H9 (cell line): ENCODE results near the gene OR56B1. TPM values are rescaled to one million over a fixed set of nuclear protein-coding genes. Genes with fewer than 3 reads are reported as not detected.

Source experiments
- DNase-seq: peaks from one replicate; pipeline ENCODE4 v3.0.0-alpha.2; 2017
- H2AFZ ChIP-seq: one replicate; pipeline ENCODE4 v1.6.1; 2013; ENCODE audit warnings: mild to moderate bottlenecking, low read length, control low read depth, moderate library complexity
- H2AK5ac ChIP-seq: 2 replicates; pipeline ENCODE4 v1.6.1; 2013; ENCODE audit warnings: low read length, control low read depth, mixed read lengths; ENCODE audit not compliant: insufficient read length
- H2BK120ac ChIP-seq: one replicate; pipeline ENCODE4 v1.6.1; 2013; ENCODE audit warnings: low read depth, mild to moderate bottlenecking, low read length, control low read depth, inconsistent platforms; ENCODE audit not compliant: poor library complexity, severe bottlenecking
- H2BK12ac ChIP-seq: 2 replicates; pipeline ENCODE4 v1.6.1; 2013; ENCODE audit warnings: low read length, control low read depth, mixed read lengths, low read depth; ENCODE audit not compliant: insufficient read length
- H2BK15ac ChIP-seq: 2 replicates; pipeline ENCODE4 v1.6.1; 2013; ENCODE audit warnings: low read depth, low read length, control low read depth
- H2BK20ac ChIP-seq: one replicate; pipeline ENCODE4 v1.6.1; 2013; ENCODE audit warnings: low read depth, mild to moderate bottlenecking, low read length, control low read depth, inconsistent platforms; ENCODE audit not compliant: poor library complexity, severe bottlenecking
- H2BK5ac ChIP-seq: 2 replicates; pipeline ENCODE4 v1.6.1; 2013; ENCODE audit warnings: low read length, control low read depth, mixed read lengths; ENCODE audit not compliant: insufficient read length
- H3K14ac ChIP-seq: 2 replicates; pipeline ENCODE4 v1.6.1; 2013; ENCODE audit warnings: low read length, control low read depth; ENCODE audit not compliant: insufficient read depth
- H3K18ac ChIP-seq: 2 replicates; pipeline ENCODE4 v1.6.1; 2013; ENCODE audit warnings: low read depth, mild to moderate bottlenecking, mixed read lengths, low read length, control low read depth; ENCODE audit not compliant: insufficient read length
- H3K23ac ChIP-seq: 2 replicates; pipeline ENCODE4 v1.6.1; 2013; ENCODE audit warnings: low read length, control low read depth, mixed read lengths, low read depth; ENCODE audit not compliant: insufficient read length
- H3K23me2 ChIP-seq: 2 replicates; pipeline ENCODE4 v1.6.1; 2013; ENCODE audit warnings: low read depth, mild to moderate bottlenecking, mixed read lengths, low read length, control low read depth; ENCODE audit not compliant: insufficient read length, poor library complexity, severe bottlenecking
- H3K27ac ChIP-seq: 2 replicates; pipeline ENCODE4 v1.5.1; 2013; ENCODE audit warnings: low read length, control low read depth, mixed read lengths, low read depth; ENCODE audit not compliant: insufficient read length
- H3K27me3 ChIP-seq: 2 replicates; pipeline ENCODE4 v1.6.1; 2013; ENCODE audit warnings: low read length, control low read depth, inconsistent platforms; ENCODE audit not compliant: insufficient read depth
- H3K4ac ChIP-seq: 2 replicates; pipeline ENCODE4 v1.6.1; 2013; ENCODE audit warnings: low read depth, mild to moderate bottlenecking, control low read depth, inconsistent platforms, low read length, moderate library complexity
- H3K4me1 ChIP-seq: 2 replicates; pipeline ENCODE4 v1.6.1; 2013; ENCODE audit warnings: low read length, control low read depth, inconsistent platforms; ENCODE audit not compliant: insufficient read depth
- H3K4me2 ChIP-seq: 2 replicates; pipeline ENCODE4 v1.6.1; 2013; ENCODE audit warnings: low read length, control low read depth, mixed read lengths; ENCODE audit not compliant: insufficient read length, insufficient read depth
- H3K56ac ChIP-seq: 2 replicates; pipeline ENCODE4 v1.6.1; 2013; ENCODE audit warnings: low read depth, mild to moderate bottlenecking, mixed read lengths, low read length, control low read depth; ENCODE audit not compliant: insufficient read length
- H3K79me1 ChIP-seq: 2 replicates; pipeline ENCODE4 v1.6.1; 2013; ENCODE audit warnings: low read depth, mild to moderate bottlenecking, moderate library complexity, low read length, control low read depth, inconsistent platforms; ENCODE audit not compliant: insufficient read depth, poor library complexity, severe bottlenecking
- H3K79me2 ChIP-seq: 2 replicates; pipeline ENCODE4 v1.6.1; 2013; ENCODE audit warnings: low read length, control low read depth, inconsistent platforms; ENCODE audit not compliant: insufficient read depth
- H3K9ac ChIP-seq: 2 replicates; pipeline ENCODE4 v1.6.1; 2013; ENCODE audit warnings: low read length, control low read depth, mixed read lengths; ENCODE audit not compliant: insufficient read length; ENCODE audit errors: extremely low read depth
- H3K9me3 ChIP-seq: one replicate; pipeline ENCODE4 v1.6.1; 2013; ENCODE audit warnings: low read depth, low read length, inconsistent platforms; ENCODE audit not compliant: control insufficient read depth
- H3T11ph ChIP-seq: one replicate; pipeline ENCODE4 v1.6.1; 2013; ENCODE audit warnings: mild to moderate bottlenecking, low read length, control low read depth, inconsistent platforms
- H4K20me1 ChIP-seq: one replicate; pipeline ENCODE4 v1.6.1; 2013; ENCODE audit not compliant: control insufficient read depth, insufficient read length, insufficient read depth
- H4K5ac ChIP-seq: 2 replicates; pipeline ENCODE4 v1.6.1; 2013; ENCODE audit warnings: low read depth, mild to moderate bottlenecking, mixed read lengths, low read length, control low read depth; ENCODE audit not compliant: insufficient read length
- H4K8ac ChIP-seq: replicated peaks from 2 replicates; pipeline ENCODE4 v1.6.1; 2013; ENCODE audit warnings: low read length, control low read depth, mixed read lengths, low read depth; ENCODE audit not compliant: insufficient read length
- H4K91ac ChIP-seq: 2 replicates; pipeline ENCODE4 v1.6.1; 2013; ENCODE audit warnings: low read depth, mild to moderate bottlenecking, moderate library complexity, mixed read lengths, low read length, control low read depth; ENCODE audit not compliant: insufficient read length
- H3K27ac Mint-ChIP-seq, 3 experiments: 2 replicates in 2 of 3; 3 replicates in 1 of 3; pipeline ENCODE4 v1.8.0; 2020 to 2021; ENCODE audit warnings: mixed read lengths in 3 of 3, mild to moderate bottlenecking in 1 of 3, moderate library complexity in 1 of 3
- H3K27me3 Mint-ChIP-seq: 2 replicates; pipeline ENCODE4 v1.8.0; 2021; ENCODE audit warnings: low read depth, mild to moderate bottlenecking, moderate library complexity, mixed read lengths
- H3K36me3 Mint-ChIP-seq, 3 experiments: 2 replicates in 2 of 3; 3 replicates in 1 of 3; pipeline ENCODE4 v1.8.0; 2020 to 2021; ENCODE audit warnings: low read depth in 3 of 3, mixed read lengths in 3 of 3; ENCODE audit not compliant: insufficient read depth in 1 of 3
- H3K4me1 Mint-ChIP-seq, 2 experiments: 2 replicates each; pipeline ENCODE4 v1.8.0; 2020; ENCODE audit warnings: mixed read lengths in 2 of 2
- H3K4me3 Mint-ChIP-seq, 2 experiments: 2 replicates in 1 of 2; 3 replicates in 1 of 2; pipeline ENCODE4 v1.8.0; 2020 to 2021; ENCODE audit warnings: mild to moderate bottlenecking in 2 of 2, mixed read lengths in 2 of 2, moderate library complexity in 1 of 2
- H3K9me3 Mint-ChIP-seq, 2 experiments: 2 replicates in 1 of 2; 3 replicates in 1 of 2; pipeline ENCODE4 v1.8.0; 2020; ENCODE audit warnings: mild to moderate bottlenecking in 2 of 2, mixed read lengths in 2 of 2, moderate library complexity in 1 of 2
- CTCF ChIP-seq: fragments of 200-600 bp; sonication (generic); conservative IDR thresholded peaks from 3 replicates; pipeline ENCODE4 v1.8.0; 2021; ENCODE audit warnings: antibody characterized with exemption, mild to moderate bottlenecking
- WGBS: extraction: QIAGEN DNeasy Blood & Tissue Kit; methylation state at CpG from one replicate; pipeline ENCODE4 v1.1.7; 2013; ENCODE audit warnings: missing lambda C conversion rate, low lambda C conversion rate, mixed read lengths; ENCODE audit not compliant: insufficient read length; ENCODE audit errors: extremely low coverage; 5-methylcytosine and 5-hydroxymethylcytosine counted together
- total RNA-seq: library from RNA; stranded (reverse); gene quantifications from 2 replicates; pipeline ENCODE4 v1.2.1, GENCODE V29; 2021

Gene OR56B1
- total RNA-seq, 1 experiment from 2014 or later = not detected

GRCh38 chr11:5703741-5704536 lies 32.3 kb upstream of the OR56B1 start:
- H2BK120ac ChIP-seq = no peak overlapping the region
- Mint-ChIP-seq H3K36me3 (peaks cover 0 to 73% (median 41%) of the 10 kb centered on the region in 3 experiments; a peak in 4 of 7 replicates), H3K4me1 (no peaks in the 10 kb centered on the region), H3K9me3 (no peaks in the 10 kb centered on the region; a peak in 1 of 5 replicates), H3K27me3 (no peaks in the 10 kb centered on the region), H3K4me3 (no peak overlapping the region), H3K27ac (no peak overlapping the region)
- H3K4me2 ChIP-seq = no peak overlapping the region
- H3K27ac ChIP-seq = no peak overlapping the region
- H3K23ac ChIP-seq = no peak overlapping the region
- H3K27me3 ChIP-seq = no peaks in the 10 kb centered on the region
- H3K18ac ChIP-seq = no peak overlapping the region
- DNase-seq = no peak
- H3K9me3 ChIP-seq = no peaks in the 10 kb centered on the region
- no peaks in the 10 kb centered on the region for H3K4me1 ChIP-seq
- H4K8ac ChIP-seq = no peak overlapping the region
- H3K79me2 ChIP-seq = no peaks in the 10 kb centered on the region
- no peak overlapping the region for H4K91ac ChIP-seq
- H2AFZ ChIP-seq = no peak overlapping the region
- H4K20me1 ChIP-seq = no peaks in the 10 kb centered on the region
- H3K9ac ChIP-seq = no peak overlapping the region
- H3K4ac ChIP-seq = no peak overlapping the region
- H2BK5ac ChIP-seq = no peak overlapping the region
- TF ChIP-seq CTCF = no peak
- no peak overlapping the region for H2AK5ac ChIP-seq
- no CpG with 5 or more reads among the region's 2 CpGs for WGBS
- H2BK12ac ChIP-seq = no peak overlapping the region
- H3K14ac ChIP-seq = no peak overlapping the region
- H3K56ac ChIP-seq = no peak overlapping the region
- no peak overlapping the region for H2BK20ac ChIP-seq
- H2BK15ac ChIP-seq = no peak overlapping the region
- no peaks in the 10 kb centered on the region for H3K23me2 ChIP-seq
- no peak overlapping the region for H3T11ph ChIP-seq
- H4K5ac ChIP-seq = no peak overlapping the region
- H3K79me1 ChIP-seq = no peaks in the 10 kb centered on the region
